H1 (cell line): Measurements from ENCODE around the gene GABRE. TPM values are rescaled to one million over a fixed set of nuclear protein-coding genes. Genes with fewer than 3 reads are reported as not detected.

Experiments
- microRNA counts: library from miRNA; unstranded; fragments of <30 nt; microRNA quantifications from one replicate; lab custom pipeline; 2015
- microRNA-seq, 2 experiments: library from miRNA; unstranded; fragments of <30 nt; microRNA quantifications; one replicate each; pipeline versions ENCODE4 to v1.2.0, GENCODE V29; 2016 to 2020; ENCODE audit warnings: borderline microRNAs expressed in 2 of 2, borderline number of aligned reads in 2 of 2, borderline replicate concordance in 1 of 2
- polyA plus RNA-seq, 7 experiments: library from polyadenylated mRNA; depleted of rRNA in 3 of 7; stranded (reverse) in 5 of 7; unstranded in 2 of 7; fragments of >200 nt in 5 of 7; fragments of 200-250 nt in 2 of 7; gene quantifications; 1 replicate in 5 of 7; 2 replicates in 1 of 7; 4 replicates in 1 of 7; pipeline versions ENCODE4 v1.2.1 to v1.2.3, GENCODE V29; 2011 to 2013; ENCODE audit warnings: missing spikeins in 2 of 7, mixed read lengths in 2 of 7
- total RNA-seq: library from RNA; stranded (reverse); fragmentation: NEBNext Ultra II Directional; extraction: Animal tissue kit (Norgen Biotek cat#: 25700); gene quantifications from 2 replicates; pipeline ENCODE4 v1.2.1, GENCODE V29; 2021

GABRE gene
- total and polyA plus RNA-seq, 2 of the 8 experiments (the other 6 are each of a cell fraction or from before 2014, with no cell fraction given), result 5.5 to 7.0 TPM

MicroRNAs encoded within 50 kb of the gene (microRNA counts, 767-probe panel; counts per million panel counts)
- 879 counts per million, percentile 95 among the panel's probes with 10 or more counts for microRNA hsa-miR-224-5p (lab: Ali Mortazavi, UCI)
- 879 counts per million, percentile 95 among the panel's probes with 10 or more counts for microRNA hsa-miR-452-5p (lab: Ali Mortazavi, UCI)

Small RNA genes within 50 kb of the gene (microRNA-seq; reads per million reads assigned to microRNA genes)
- gene MIR224 (39.1 to 50.4 reads per million in 2 experiments), gene MIR452 (12.0 to 36.3 reads per million in 2 experiments)

Other genes starting within 250 kb of the GABRE start
- gene CNGA2, start 239.9 kb downstream of the GABRE start, total RNA-seq, result not detected in 2 replicates
- gene CNGA2, start 239.9 kb downstream of the GABRE start, polyA plus RNA-seq (2011; rRNA removed), result not detected in 2 replicates
- gene MAGEA4, start 61.8 kb downstream of the GABRE start, total RNA-seq, result 0.27 and 0.45 TPM in 2 replicates
- 0.67 and 2.3 TPM in 2 replicates for gene MAGEA4, start 61.8 kb downstream of the GABRE start, polyA plus RNA-seq (2011; rRNA removed)
- gene MAGEA10, start 163.9 kb upstream of the GABRE start, total RNA-seq, result not detected in 2 replicates
- not detected in 2 replicates for gene MAGEA10, start 163.9 kb upstream of the GABRE start, polyA plus RNA-seq (2011; rRNA removed)